GM08714 (cell line): ENCODE results near the gene TLL2.

Source experiments
- H3K4me3 ChIP-seq: fragments of 200-500 bp; sonication (Bioruptor generic); 2 replicates; pipeline ENCODE4 v1.5.1; 2014; ENCODE audit warnings: mild to moderate bottlenecking, low read length, inconsistent platforms
- ZNF274 ChIP-seq: IDR thresholded peaks from 2 replicates; pipeline ENCODE4 v1.6.1; 2012; ENCODE audit warnings: mild to moderate bottlenecking, low read depth, low read length

Gene TLL2

DNA sequence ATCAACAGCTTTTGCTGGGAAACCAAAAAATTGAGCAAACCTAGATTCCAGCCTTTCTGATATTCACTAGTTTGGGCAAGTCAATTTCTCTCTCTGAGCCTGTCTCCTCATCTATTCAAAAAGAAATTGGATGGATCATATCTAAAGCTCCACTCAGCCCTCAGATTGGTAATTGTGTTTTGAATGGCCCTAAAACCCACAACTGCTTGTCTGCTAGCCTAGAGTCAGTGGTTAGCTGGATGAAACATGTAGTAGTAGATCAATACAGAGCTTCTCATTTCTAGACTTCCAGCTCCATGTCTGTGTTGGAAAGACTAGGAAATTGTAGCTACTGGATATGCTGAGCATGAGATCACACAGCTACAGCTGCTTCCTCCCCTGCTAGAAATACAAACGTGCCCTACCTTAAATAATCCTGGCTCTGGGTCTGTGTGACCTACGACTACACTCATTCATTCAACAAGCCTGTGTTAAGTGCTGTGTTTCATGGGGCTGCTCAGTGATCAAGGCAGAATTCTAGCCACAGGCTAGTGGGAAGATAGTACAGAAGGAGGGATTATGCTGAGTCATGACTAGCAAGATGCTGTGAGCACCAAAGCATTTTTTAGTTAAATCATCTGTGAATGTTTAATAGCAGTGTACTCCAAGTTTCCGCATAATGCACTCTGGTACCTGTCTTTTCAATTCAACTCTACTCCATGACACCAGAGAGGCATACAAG is 193.8 kb downstream of the TLL2 start:
- no peak overlapping the region for H3K4me3 ChIP-seq
- TF ChIP-seq ZNF274, result no peak

DNA sequence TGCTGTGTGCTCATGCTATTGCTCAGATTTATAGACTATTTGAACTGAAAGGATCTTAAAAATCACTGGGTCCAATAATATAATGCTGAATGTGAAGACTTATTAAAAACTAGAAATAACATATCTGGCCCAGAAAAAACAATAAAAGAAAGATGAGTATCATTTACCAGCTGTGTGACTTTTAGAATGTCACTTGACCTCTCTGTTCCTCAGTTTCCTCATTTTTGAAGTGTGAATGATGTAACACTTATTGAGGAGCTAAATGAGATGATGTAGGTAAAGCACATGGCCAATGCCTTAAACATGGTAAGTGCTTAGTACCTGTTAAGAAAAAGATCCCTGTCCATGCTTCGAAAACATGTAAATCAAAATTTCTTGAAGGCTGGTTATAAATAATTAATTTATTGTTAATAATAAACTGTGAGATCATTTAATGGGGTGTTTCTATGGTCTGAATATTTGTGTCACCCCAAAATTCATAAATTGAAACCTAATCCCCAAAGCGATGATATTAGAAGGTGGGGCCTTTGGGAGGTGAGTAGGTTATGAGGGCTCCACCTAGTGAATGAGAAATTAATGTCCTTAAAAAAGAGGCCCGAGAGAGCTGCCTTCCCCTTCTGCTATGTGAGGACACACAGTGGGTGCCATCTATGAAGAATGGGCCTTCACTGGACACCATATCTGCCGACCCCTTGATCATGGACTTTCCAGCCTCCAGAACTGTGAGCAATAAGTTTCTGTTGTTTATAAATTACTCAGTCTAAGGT is 196.5 kb downstream of the TLL2 start:
- no peak for TF ChIP-seq ZNF274
- no peak overlapping the region for H3K4me3 ChIP-seq
